ENCODE data around the gene PPHLN1. TPM values are rescaled to one million over a fixed set of nuclear protein-coding genes. Genes with fewer than 3 reads are reported as not detected.

PPHLN1 gene
- total RNA-seq, 1 donor = 75.1 TPM

- TF ChIP-seq CTCF (IDR thresholded peaks at IDR 0.05; ENCODE audit: insufficient read depth, low read depth, low read length) = no peak
- no peak overlapping the region for H3K4me3 ChIP-seq (ENCODE audit: low read depth, low read length)
- DNase-seq (ENCODE audit: low read depth) = no peak
Measured at GRCh38 chr12:42283739-42284138, 42.2 kb upstream of the PPHLN1 start.

- TF ChIP-seq CTCF (IDR thresholded peaks at IDR 0.05; ENCODE audit: insufficient read depth, low read depth, low read length) = no peak
- no peak overlapping the region for H3K4me3 ChIP-seq (ENCODE audit: low read depth, low read length)
- no peak for DNase-seq (ENCODE audit: low read depth)
Measured at GRCh38 chr12:42284157-42284556, 41.8 kb upstream of the PPHLN1 start.

- H3K4me3 ChIP-seq (ENCODE audit: low read depth, low read length) = no peak overlapping the region
- no peak for TF ChIP-seq CTCF (IDR thresholded peaks at IDR 0.05; ENCODE audit: insufficient read depth, low read depth, low read length)
- no peak for DNase-seq (ENCODE audit: low read depth)
Measured at GRCh38 chr12:42284876-42285275, 41.1 kb upstream of the PPHLN1 start.

GRCh38 chr12:42285431-42285830, 40.5 kb upstream of the PPHLN1 start:
- TF ChIP-seq CTCF (IDR thresholded peaks at IDR 0.05; ENCODE audit: insufficient read depth, low read depth, low read length) = no peak
- H3K4me3 ChIP-seq (ENCODE audit: low read depth, low read length) = no peak overlapping the region
- no peak for DNase-seq (ENCODE audit: low read depth)

- no peak overlapping the region for H3K4me3 ChIP-seq (ENCODE audit: low read depth, low read length)
- no peak for TF ChIP-seq CTCF (IDR thresholded peaks at IDR 0.05; ENCODE audit: insufficient read depth, low read depth, low read length)
- DNase-seq (ENCODE audit: low read depth) = no peak
Measured at GRCh38 chr12:42286741-42287140, 39.2 kb upstream of the PPHLN1 start.

GRCh38 chr12:42288544-42288943, 37.4 kb upstream of the PPHLN1 start:
- no peak overlapping the region for H3K4me3 ChIP-seq (ENCODE audit: low read depth, low read length)
- DNase-seq (ENCODE audit: low read depth) = no peak
- no peak for TF ChIP-seq CTCF (IDR thresholded peaks at IDR 0.05; ENCODE audit: insufficient read depth, low read depth, low read length)

- no peak for TF ChIP-seq CTCF (IDR thresholded peaks at IDR 0.05; ENCODE audit: insufficient read depth, low read depth, low read length)
- no peak for DNase-seq (ENCODE audit: low read depth)
- no peak overlapping the region for H3K4me3 ChIP-seq (ENCODE audit: low read depth, low read length)
Measured at GRCh38 chr12:42291680-42292079, 34.3 kb upstream of the PPHLN1 start.

Data from fibroblast of villous mesenchyme (primary cell).